ENCODE measurements around the gene CACNG1.

The CACNG1 gene

DNA sequence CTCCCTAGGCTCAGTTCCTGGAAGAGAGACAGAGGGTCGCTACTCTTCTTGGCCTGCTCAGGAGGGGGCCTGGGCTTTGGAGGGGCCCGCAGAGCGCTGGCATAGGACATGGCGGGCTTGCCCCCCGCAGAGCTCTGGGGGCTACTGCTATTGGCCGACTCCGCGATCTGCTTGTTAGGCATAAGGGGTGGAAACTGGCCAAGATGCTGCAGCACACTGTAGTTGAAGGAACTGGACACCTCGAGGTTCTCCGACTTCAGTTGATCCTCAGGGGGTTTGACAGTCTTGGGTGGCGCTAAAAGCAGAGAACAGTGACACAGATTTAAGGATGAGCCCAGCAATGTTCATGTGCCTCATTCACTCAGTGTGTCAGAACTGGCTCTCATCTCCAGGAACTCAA is 33.9 kb downstream of the CACNG1 start:
- no peak overlapping the region for H3K27ac ChIP-seq (ENCODE audit: poor library complexity, severe bottlenecking)
- no peaks in the 10 kb centered on the region for H3K4me1 ChIP-seq (ENCODE audit: insufficient read depth, poor library complexity, severe bottlenecking)
- DNase-seq (ENCODE audit: low spot score) = no peak
- ATAC-seq (ENCODE audit: low read depth) = no peak
- H3K4me3 ChIP-seq (ENCODE audit: severe bottlenecking) = no peak overlapping the region
- no peaks in the 10 kb centered on the region for H3K9me3 ChIP-seq (ENCODE audit: severe bottlenecking)
- TF ChIP-seq, protein P1, sequence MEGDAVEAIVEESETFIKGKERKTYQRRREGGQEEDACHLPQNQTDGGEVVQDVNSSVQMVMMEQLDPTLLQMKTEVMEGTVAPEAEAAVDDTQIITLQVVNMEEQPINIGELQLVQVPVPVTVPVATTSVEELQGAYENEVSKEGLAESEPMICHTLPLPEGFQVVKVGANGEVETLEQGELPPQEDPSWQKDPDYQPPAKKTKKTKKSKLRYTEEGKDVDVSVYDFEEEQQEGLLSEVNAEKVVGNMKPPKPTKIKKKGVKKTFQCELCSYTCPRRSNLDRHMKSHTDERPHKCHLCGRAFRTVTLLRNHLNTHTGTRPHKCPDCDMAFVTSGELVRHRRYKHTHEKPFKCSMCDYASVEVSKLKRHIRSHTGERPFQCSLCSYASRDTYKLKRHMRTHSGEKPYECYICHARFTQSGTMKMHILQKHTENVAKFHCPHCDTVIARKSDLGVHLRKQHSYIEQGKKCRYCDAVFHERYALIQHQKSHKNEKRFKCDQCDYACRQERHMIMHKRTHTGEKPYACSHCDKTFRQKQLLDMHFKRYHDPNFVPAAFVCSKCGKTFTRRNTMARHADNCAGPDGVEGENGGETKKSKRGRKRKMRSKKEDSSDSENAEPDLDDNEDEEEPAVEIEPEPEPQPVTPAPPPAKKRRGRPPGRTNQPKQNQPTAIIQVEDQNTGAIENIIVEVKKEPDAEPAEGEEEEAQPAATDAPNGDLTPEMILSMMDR (IDR thresholded peaks at IDR 0.05; ENCODE audit: poor library complexity, severe bottlenecking) = no peak
- H3K36me3 ChIP-seq (ENCODE audit: low read depth) = peaks cover 41% of the 10 kb centered on the region
- no peaks in the 10 kb centered on the region for H3K27me3 ChIP-seq (ENCODE audit: insufficient read depth, poor library complexity, severe bottlenecking)

DNA sequence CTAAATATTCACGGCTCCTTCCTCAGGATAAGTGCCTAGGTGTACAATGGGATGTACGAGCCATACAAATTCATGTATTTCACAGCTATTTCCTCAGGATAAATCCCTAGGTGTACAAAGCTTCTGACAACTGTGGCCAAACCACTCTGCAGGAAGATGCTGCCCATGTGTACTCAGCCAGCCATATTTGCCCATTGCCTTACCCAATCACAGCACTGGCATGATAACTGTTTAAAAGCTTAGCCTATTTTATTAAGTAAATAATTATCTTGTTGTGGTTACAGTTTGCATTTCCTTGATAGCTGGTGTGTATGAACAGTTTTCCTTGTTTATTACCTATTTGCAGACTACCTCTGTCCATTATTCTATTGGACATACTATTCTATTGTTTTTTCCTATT is 35.1 kb downstream of the CACNG1 start:
- no peak overlapping the region for H3K27ac ChIP-seq (ENCODE audit: poor library complexity, severe bottlenecking)
- DNase-seq (ENCODE audit: low spot score) (no peak), ATAC-seq (ENCODE audit: low read depth) (no peak; the same call in 2 of the 3 replicates)
- TF ChIP-seq, protein P1 (IDR thresholded peaks at IDR 0.05; ENCODE audit: poor library complexity, severe bottlenecking) = no peak
- no peaks in the 10 kb centered on the region for H3K4me1 ChIP-seq (ENCODE audit: insufficient read depth, poor library complexity, severe bottlenecking)
- H3K9me3 ChIP-seq (ENCODE audit: severe bottlenecking) = no peaks in the 10 kb centered on the region
- peaks cover 51% of the 10 kb centered on the region for H3K36me3 ChIP-seq (ENCODE audit: low read depth)
- no peaks in the 10 kb centered on the region for H3K27me3 ChIP-seq (ENCODE audit: insufficient read depth, poor library complexity, severe bottlenecking)
- no peak overlapping the region for H3K4me3 ChIP-seq (ENCODE audit: severe bottlenecking)

DNA sequence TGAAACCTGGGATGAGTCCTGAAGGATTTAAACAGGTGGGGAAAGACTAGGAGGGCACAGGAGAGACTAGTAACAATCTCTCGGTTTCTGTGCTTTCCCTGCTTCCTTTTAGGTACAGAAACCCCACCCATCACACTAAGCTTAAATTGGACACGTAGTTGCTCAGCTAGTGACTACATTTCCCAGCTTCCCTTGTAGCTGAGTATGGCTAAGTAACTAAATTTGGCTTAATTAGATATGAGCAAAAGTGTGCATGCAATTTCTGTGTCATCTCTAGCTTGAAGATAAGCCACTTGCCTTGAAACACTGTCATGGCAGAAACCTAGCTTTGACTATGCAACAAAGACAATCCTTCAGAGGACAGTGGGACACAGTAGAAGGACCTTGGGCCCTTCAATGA is 36.5 kb downstream of the CACNG1 start:
- ATAC-seq (ENCODE audit: low read depth) (no peak), DNase-seq (ENCODE audit: low spot score) (no peak)
- no peaks in the 10 kb centered on the region for H3K9me3 ChIP-seq (ENCODE audit: severe bottlenecking)
- TF ChIP-seq, protein P1 (IDR thresholded peaks at IDR 0.05; ENCODE audit: poor library complexity, severe bottlenecking) = no peak
- no peak overlapping the region for H3K27ac ChIP-seq (ENCODE audit: poor library complexity, severe bottlenecking)
- peaks cover 53% of the 10 kb centered on the region for H3K36me3 ChIP-seq (ENCODE audit: low read depth)
- no peaks in the 10 kb centered on the region for H3K27me3 ChIP-seq (ENCODE audit: insufficient read depth, poor library complexity, severe bottlenecking)
- no peaks in the 10 kb centered on the region for H3K4me1 ChIP-seq (ENCODE audit: insufficient read depth, poor library complexity, severe bottlenecking)
- H3K4me3 ChIP-seq (ENCODE audit: severe bottlenecking) = no peak overlapping the region

DNA sequence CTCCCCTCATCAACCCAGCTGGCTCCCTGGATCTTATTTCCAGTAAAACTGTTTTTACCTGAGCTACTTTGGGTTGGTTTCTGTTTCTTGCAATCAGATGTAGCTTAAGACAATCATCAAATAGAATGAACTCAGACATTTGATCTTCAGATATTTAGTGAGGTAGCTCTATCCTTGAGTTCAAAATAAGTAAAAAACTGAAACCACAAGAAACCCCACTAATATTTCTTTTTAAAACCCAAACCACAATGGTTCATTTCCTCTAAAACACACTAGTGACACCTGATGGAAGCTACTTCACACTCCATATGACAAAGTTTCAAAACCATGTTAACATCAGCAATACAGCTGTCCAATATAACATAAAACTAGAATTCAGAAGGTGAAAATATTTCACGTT is 37.8 kb downstream of the CACNG1 start:
- no peak for ATAC-seq (ENCODE audit: low read depth)
- H3K27ac ChIP-seq (ENCODE audit: poor library complexity, severe bottlenecking) = no peak overlapping the region

DNA sequence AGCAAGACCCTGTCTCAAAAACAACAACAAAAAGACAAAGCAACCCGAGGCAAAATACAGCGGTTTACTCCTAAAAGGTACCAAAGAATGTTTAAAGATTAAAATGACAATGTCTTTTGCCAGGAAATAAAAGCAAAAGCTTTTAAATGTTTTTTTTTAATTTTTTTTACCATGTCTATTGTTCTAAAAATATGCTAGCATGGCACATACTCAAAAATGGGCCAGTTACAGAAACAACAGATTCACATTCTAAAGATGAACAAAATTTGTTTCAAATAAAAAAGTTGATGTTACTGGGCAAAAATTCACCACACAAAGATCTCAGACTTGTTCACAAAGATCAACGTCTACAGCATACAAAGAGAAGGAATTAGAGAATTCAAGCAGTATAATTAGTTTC is 41.1 kb downstream of the CACNG1 start:
- no peaks in the 10 kb centered on the region for H3K9me3 ChIP-seq (ENCODE audit: severe bottlenecking)
- H3K4me1 ChIP-seq (ENCODE audit: insufficient read depth, poor library complexity, severe bottlenecking) = no peaks in the 10 kb centered on the region
- no peak for DNase-seq (ENCODE audit: low spot score)
- ATAC-seq (ENCODE audit: low read depth) = no peak
- H3K27ac ChIP-seq (ENCODE audit: poor library complexity, severe bottlenecking) = no peak overlapping the region
- no peak overlapping the region for H3K4me3 ChIP-seq (ENCODE audit: severe bottlenecking)
- no peaks in the 10 kb centered on the region for H3K27me3 ChIP-seq (ENCODE audit: insufficient read depth, poor library complexity, severe bottlenecking)
- TF ChIP-seq, protein P1 (IDR thresholded peaks at IDR 0.05; ENCODE audit: poor library complexity, severe bottlenecking) = no peak
- H3K36me3 ChIP-seq (ENCODE audit: low read depth) = peaks cover 54% of the 10 kb centered on the region

More for the DNA sequence above, 37.8 kb downstream of the CACNG1 start:
- no peaks in the 10 kb centered on the region for H3K27me3 ChIP-seq (ENCODE audit: insufficient read depth, poor library complexity, severe bottlenecking)
- no peaks in the 10 kb centered on the region for H3K4me1 ChIP-seq (ENCODE audit: insufficient read depth, poor library complexity, severe bottlenecking)
- H3K4me3 ChIP-seq (ENCODE audit: severe bottlenecking) = no peak overlapping the region
- TF ChIP-seq, protein P1 (IDR thresholded peaks at IDR 0.05; ENCODE audit: poor library complexity, severe bottlenecking) = no peak
- peaks cover 53% of the 10 kb centered on the region for H3K36me3 ChIP-seq (ENCODE audit: low read depth)
- no peak for DNase-seq (ENCODE audit: low spot score)
- H3K9me3 ChIP-seq (ENCODE audit: severe bottlenecking) = no peaks in the 10 kb centered on the region
